Stimulated activated CD8-positive, alpha-beta memory T cell treated with anti-CD3 and anti-CD28 coated beads, Interleukin-4, amount 100 ng/mL, for 24 hours (primary cell): ENCODE measurements around the gene TRERF1.

Experiments
- DNase-seq: peaks from one replicate; pipeline ENCODE4 v3.0.0-alpha.2; 2020; ENCODE audit warnings: low read depth

The TRERF1 gene

DNA sequence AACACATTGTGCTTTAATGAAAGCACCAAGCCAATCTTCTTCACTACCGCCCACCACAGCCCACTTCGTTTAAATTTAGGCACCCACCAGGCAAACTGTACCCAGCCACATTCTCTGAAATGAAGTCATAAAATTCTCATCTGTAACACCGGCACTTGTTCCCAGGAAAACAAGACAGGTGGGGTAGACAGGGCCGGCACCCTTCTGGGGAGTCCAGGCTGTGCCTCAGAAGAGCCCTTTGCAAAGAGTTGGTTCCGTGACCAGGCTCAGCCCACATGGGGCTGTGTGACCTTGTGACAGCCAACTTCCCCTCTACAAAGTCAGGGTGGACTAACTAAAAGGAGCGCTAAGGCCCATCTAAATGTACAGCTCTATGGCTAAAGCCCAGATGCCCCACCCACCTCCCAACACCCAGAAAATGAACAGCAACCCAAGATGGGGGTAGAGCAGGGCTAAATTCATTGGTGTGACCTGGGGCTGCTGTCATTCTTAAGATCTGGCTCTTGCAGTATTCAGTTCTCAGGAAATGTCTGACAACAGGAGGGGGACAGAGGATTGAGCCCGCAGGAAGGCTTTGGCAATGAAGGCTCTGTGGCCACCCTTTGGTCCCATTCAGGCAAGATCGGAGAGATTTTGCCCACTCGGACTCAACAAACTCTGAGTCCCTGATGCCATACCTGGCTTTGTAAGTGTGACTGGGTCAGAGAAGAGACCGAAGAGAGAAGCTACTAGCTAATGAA, 56.7 kb downstream of the TRERF1 start:
- no peak for DNase-seq

DNA sequence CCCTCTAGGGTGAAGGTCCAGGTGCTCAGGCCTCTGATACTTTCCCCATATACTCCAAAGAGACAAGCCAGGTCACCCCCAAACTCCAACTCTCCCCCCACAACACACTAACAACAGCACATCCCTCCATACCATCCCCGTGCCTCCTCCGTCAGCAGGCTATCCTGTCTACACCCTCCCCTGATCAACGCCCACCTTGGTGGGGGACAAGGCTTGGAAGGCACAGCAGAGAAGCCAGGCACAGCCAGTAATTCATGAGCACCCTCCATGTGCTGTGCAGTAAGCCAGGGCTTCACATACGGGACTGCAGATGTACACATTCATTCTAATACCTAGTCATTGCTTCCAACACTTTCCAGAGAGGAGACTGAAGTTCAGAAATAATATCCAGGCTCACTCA, 57.6 kb downstream of the TRERF1 start:
- no peak for DNase-seq

DNA sequence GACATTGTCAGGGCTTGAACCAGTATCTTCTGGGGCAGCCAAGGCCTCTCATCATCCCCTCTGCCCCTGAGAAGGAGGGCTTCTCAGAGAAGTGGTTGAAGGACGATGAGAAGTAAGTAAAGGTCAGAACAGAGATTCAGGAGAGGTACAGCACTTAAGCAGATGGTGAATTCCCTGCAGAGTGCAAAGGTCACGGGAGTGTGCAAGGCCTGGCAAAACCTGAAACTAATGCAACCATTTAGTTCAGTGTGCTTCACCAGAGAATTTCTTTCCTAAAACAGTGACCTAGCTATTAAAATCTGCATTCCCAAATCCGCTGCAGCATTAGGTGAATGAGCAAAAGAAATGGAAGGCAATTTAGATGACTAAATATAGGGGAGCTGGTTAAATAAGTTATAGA, 58.4 kb downstream of the TRERF1 start:
- no peak for DNase-seq

DNA sequence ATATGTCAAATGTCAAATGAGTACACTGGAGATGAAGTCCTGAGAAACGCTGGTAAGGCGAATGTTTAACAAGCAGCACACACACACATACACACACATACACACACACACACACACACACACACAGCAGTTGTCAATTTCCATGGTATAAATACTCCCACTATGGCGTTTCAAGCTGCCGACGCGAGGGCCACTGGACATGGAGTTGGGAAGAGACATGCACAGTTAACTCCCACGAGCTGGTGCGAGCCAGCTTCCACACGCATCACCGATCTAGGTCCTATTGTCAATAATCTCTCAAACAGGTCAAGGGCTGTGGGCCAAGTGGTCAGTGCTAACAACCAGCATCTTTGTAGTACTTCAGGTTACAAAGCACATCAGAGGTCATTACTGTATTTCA, 58.9 kb downstream of the TRERF1 start:
- no peak for DNase-seq

DNA sequence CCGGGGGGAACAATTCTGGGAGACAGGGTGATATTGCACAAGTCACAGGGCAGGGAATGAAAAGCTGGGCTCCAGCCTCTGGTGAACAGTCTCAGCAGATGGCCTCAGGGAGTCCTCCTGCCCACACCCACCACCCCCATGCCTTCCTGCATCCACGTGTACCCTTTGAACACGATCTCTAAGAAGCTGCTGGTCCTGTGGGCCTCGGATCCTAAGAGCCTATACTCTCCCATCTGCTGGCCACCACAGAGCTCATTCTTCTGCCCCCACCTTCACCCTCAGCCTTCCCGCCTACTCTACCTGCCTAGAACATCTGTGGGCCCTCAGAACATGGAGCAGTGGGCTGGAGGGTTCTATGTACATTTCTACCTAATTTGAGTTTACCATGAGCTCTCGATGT, 60.3 kb downstream of the TRERF1 start:
- DNase-seq, result no peak

DNA sequence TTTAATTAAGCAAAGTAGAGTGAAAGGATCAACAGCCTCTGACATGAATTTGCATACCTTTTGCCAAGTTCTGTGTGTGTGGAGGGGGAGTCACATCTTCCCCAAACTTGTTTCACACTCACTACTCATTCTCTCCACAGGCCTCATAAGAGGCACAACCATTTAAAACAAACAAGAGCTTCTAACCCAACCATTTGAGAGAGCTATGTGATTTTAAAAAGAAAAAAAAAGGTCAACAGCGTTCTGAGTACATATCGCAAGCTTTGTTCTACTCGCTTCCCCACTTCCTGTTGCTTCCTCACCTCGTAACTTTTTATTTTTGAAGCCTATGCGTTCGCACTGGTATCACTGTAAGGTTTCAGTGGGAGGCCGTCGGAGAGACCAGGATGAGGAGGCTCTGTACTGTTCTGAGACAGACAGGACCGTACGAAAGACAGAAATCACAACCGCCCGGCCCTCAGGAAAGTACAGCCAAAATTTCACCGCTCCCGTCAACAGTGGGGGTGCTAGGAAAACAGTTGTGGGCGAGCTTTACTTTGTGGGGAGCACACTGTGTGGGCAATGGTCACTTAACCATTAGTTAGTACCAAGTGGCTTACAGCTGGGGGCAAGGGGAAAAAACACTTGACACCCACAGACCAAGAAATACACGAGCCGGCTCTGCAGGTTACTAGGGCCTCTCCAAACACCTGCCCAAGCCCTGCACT, 61.3 kb downstream of the TRERF1 start:
- DNase-seq, result peak; percentile 45

DNA sequence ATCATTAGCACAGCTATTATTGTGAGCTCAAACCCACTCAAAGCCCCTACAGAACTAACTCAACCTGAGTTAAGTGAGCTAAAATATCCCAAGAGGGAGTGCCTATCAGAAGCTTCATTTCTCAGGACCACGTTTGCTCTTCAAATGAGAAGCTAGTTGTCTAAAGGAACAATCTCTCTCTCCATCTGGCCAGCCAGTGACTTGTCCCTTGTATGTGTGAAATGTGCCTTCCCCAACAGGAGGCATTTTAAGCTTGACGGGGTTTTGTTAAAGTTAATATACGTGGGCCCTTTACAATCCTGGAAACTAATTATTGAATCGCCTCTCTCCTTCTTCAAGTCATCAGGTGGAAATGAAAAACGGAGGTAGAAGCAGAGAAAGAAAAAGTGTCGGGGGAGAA, 62.0 kb downstream of the TRERF1 start:
- no peak for DNase-seq

DNA sequence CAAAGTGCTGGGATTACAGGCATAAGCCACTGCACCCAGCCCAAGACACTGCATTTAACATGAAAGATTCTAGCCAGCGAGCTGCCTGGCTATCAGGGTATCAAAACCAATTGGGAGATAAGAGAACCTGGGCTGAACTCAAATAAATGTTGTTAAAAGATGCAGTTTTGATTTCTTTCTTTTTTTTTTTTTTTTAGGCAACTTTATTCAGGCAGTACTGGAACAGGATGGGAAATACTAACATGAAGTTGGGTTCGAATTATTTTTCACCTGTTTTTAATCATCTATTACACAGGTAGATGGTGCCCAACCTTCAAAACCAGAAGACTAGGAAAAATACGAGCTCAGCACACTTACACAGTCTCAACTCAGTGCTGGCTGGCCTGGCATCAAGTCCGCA, 63.7 kb downstream of the TRERF1 start:
- no peak for DNase-seq

DNA sequence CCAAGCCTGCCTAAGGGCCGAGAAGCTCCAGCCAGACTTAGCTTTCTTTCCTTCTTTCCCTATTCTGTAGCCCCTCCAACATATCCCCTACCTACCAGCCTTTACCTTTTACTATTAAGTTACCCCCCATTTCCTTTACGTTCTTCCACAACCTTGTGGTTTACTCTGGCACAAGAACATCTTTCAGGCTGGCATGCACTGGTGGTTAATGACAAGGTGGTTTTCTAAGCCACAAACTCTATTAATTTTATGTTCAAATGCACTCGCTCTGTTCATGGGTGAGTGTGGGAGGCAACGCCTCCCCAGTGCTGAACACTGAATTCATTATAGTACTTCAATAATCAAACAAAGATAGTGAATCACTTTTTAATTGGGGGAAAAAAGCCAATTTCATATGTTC, 64.4 kb downstream of the TRERF1 start:
- DNase-seq, result no peak

DNA sequence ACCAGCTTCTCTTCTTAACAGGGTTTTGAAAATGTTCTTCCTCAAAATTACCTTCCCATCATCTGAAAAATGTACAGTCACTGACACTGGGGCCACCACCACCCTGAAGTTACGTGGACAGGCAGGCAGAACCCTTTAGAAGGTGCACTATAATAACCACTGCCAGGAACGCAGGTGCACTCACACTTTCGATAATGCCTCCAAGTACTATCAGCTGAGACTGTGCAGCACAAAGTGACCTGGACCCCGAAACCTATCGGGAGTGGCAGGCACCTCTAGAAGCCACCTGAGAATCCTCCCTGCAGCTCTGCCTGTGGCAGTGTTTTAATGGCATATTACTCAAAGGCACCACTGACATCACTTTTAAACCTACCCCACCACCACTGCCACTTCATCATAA, 66.4 kb downstream of the TRERF1 start:
- no peak for DNase-seq

DNA sequence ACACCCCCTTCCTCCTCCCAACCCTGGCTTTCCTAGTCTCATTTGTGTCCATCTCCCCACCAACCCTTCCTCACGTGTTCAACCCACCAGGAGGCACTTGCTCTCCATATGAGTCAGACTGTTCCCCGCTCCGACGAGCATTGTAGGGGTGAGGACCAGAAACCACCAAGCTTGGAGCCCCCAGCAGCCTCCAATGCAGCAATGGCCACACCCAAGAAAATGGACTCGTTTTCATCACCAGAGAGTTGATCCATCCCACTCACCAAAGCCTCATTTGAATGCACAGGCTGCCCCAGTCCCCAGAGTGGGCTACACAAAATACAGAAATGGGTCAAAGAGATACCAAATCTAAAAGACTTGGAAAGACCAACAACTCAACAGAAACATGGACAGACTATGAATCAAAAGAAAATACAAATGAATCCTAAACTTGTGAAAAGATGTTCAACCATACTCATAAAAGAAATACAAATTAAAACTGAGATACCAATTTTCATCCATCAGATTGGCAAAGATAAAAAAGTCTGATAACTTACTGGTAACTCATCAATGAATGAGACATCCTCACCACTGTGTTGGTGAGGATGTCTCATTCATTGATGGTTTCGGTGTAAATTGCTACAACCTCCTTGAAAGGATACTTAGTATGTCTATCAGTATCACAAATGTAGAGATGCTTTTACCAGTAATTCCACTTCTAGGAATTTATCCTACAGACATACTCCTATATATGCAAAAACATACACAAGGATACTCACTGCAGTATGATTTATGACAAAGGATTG, 68.1 kb downstream of the TRERF1 start:
- DNase-seq, result no peak

DNA sequence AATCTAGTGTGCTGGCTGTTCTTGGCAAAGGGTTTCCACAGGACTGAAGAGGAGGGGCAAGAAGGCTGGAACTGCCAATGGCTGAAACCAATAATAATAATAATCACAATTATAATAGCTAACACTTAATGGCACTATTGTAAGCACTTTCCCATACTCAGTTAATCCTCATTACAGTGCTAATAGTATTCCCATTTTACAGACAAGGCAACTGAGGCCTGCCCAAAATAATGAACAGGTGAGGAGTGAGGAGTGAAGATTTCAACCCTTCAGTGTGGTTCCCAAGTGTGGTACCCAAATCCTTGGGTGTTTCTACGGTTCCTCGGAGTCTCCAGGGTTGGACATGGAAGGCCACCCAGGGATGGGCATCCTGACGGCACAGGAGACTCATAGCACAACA, 69.9 kb downstream of the TRERF1 start:
- no peak for DNase-seq

DNA sequence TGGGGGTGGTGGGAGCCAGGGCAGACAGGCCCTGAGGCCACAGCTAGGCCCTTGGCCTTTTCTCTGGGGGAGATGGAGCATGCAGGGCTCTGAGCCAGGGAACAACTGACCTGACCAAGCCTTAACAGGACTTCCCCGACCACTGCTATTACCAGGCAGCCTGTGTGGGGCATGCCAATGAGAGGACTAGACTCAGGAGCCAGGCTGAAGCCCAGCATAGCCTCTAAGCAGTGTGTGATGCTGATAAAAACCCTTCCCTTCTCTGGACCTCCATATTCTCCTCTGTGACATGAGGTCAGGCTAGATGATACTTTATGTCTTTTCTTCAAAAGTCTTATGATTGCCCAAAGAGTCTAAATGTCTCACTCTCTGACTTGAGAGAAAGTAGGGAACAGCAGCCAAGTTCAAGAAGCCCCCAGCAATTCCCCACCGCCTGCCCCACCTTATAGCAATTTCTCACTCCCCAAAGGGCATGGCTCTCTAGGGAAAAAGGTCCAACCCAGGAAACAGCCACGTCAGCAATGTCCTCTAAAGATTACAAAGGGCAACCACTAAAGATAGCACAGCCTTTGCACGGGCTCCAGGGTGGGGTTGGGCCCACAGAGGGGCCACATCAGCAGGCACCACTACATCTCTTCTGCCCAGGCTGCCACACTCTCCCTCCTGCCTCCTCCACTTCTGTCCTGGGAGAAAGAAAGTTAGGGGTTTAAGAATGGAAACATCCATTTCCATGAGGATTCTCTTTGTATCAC, 71.3 kb downstream of the TRERF1 start:
- DNase-seq, result no peak

DNA sequence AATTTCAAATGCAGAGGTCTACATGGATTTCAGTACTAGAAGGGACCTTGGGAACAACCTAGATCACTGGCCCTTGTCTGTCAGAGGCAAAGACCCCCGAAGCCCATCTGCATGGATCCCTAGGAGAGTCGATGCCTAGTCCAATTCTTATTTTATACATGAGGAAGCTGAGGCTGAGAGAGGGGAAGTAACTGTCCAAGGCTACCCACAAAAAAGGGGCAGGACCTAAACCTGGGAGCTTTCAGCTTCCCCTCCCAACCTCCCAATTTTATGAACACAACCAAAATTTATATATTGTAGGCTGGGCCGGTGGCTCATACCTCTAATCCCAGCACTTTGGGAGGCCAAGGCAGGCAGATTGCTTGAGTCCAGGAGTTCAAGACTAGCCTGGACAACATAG, 73.2 kb downstream of the TRERF1 start:
- DNase-seq, result no peak

DNA sequence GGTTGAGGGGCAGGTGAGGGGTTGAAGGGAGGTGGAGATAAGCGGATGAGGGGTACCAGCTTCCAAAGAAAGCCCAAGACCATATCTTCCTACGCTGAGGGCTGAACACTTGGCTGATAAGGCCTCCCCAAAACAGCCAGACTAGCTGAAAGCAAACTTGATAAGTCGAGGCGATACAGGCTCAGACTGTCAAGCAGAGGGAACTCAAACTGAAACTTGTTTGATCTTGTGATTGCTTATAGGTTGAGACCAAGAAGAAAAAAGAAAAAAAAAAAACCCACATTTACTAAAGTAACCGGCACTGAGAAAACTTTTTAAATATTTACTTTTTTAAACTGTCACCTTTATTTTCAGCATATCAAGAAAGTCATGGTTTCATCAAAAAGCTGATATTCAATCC, 73.6 kb downstream of the TRERF1 start:
- no peak for DNase-seq

DNA sequence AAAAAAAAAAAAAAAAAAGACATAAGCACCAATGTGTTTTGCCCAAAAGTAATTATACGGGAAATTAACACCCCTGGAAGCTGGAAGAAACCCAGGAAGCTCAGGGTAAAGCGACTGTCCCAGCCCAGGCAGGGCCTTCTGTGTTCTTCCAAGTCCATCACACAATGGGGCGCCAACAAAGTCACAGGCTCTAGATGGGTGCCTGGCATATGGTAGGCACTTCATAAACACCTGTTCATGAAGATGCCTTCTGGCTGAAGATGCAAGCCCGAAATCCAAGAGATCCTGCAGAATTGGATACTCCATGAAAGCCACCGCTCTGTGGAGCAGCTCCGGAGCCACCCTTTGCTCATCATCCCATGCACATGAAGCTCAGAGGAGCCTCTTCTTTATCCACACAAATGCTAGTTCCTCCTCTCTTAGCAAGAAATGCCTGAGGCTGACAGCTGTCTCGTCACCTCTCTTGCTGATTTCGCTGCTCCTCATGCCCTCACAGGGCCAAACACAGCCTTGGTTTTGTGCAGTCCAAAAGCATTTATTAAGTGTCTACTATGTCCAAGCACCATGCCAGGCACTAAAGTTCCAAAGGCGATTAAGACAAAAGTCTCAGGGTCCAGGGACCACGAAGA, 76.6 kb downstream of the TRERF1 start:
- no peak for DNase-seq

DNA sequence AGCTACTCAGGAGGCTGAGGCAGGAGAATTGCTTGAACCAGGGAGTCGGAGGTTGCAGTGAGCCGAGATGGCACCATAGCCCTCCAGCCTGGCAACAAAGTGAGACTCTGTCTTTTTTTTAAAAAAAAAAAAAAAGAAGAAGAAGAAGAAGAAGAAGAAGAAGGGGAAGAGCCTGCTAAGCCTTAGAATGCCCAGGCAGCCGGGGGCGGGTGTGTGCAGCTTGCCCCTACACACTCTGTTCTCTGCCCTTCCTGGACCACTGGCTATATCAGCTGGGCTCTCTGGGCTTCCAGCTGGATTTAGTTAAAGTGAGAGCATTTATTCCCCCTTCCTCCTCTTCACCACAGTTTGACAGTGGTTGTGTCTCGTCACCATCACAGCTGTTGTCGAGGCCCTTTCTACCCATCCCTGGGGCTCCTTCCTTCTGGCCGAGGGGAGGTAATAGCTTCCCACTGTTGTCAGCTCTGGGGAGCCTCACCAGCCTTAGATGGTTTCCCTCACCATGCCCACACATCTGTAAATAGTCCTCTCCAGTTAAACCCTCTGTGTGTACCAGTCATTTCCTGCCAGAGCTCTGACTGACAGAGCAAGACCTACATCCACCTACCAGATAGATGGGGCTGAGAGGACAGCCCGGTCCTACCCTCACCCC, 77.6 kb downstream of the TRERF1 start:
- DNase-seq, result no peak

DNA sequence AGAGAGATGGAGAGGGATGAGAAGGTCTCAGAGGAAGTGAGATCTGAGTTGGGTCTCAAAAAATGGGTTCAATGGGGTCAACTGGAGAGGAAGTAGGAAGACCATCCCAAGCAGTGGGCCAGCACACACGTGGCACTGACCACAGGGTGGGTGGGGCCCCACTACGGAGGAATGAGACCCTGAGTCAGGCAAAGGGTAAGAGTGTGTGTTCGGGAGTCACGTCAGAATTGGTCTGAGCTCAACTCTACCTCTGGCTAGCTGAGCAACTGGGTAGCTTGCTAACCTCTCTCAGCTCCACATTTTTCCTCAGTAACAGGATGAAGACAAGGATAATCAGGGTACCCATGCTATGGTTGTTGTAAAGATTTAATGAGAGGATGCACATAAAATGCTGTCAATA, 79.0 kb downstream of the TRERF1 start:
- DNase-seq, result no peak

DNA sequence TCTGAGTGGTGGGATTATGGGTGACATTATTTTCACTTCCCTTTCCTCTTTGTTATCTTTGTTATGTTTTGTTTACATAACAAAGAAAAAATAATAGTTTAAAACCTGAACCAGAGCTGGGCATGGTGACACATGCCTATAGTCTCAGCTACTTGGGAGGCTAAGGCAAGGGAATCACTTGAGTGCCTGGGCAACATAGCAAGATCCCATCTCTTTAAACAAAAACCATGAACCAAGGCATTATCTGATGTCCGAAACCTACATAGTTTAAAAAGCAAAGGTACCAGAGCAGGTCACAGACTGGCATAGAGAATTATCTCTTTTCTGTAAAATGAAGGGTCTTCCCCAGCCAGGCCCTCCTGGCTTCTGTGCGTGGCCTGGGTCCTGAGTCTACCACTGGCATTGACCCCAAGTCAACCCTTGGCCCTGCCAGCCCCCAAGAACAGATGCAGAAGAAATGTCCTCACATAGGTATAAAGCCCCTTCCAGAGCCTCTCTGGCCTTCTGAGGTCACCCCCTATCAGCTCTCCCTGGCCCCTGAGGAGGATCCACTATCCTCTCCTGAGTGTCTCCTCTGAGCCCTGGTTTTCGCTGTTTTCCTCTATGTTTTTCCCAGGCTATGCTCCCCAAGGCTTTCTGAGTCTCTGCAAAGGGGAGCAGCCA, 81.3 kb downstream of the TRERF1 start:
- DNase-seq, result no peak

DNA sequence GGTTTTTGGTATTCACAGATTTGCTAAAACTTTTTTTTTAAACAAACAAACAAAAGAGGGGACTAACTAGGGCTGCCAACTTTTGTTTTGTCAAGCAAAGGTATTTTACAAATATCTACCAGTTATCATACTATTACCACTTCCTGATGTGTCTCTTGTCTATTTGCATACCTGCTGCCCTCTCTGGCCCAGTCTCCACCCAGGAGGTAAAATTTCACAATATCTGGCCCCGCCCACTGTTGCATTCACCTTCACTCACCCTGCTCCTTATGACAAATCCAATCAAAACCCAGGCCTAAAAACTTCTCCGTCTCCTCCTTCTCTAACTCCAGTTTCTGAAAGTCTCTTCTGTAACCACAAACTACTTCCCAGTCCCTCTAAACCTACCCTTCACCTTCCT, 82.2 kb downstream of the TRERF1 start:
- DNase-seq, result no peak

DNA sequence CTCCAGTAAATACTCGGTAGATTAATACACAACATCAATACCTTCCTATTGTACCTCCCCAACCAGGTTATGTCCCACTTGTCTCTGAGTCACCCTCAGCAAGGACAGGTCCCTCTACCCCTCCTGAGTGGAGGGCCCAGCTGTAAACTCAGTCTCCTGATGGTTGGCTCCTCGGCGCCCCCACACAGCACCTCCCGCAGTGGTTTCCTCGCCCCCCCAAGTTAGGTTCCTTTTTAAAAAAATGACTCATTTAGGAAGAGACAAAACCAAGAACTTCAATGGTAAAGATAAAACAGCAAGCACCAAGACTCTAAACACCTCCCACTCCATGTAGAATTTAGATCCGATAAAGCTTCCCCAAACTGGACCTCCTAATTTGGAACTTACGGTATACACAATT, 83.5 kb downstream of the TRERF1 start:
- peak; percentile 63 for DNase-seq
